ENCODE measurements around the gene TACO1. TPM values are rescaled to one million over a fixed set of nuclear protein-coding genes. Genes with fewer than 3 reads are reported as not detected.

Gene TACO1
- total and polyA plus RNA-seq, 2 of the 8 experiments (the other 6 are each of a cell fraction or from before 2014, with no cell fraction given): 19.1 to 23.6 TPM

DNA sequence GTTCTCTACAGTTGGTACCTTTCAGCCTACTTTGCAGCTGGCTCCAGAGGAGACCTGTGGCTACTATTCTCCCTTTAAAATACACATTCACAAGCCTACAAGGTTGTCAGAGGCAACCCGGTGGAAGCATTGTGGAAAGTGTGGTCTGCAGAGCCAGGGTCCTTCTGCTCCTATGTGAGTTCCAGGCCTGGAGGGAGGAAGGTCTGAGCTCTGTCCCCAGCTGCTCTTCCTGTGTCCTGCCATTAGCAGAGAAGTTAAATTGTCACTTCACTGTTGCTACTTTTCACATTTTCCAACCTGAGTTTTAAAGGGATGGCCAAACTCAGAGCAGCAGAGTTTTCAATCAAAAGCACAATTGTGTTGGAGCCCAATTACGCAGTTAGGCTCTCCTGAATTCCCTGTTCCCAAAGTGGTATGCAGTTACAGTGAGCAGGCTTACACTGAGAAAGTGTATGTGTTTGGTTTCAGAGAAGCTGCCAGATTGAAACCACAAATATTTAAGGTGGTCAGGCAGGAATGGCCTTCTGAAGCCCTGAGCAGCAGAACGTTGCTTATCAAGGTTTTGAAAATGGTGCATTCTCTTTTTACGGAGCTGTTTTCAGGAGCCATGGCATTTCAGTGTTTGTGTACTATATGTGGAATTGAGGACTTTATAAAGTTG, 46.5 kb downstream of the TACO1 start:
- H2BK120ac ChIP-seq (replicated peaks; ENCODE audit: low read depth, low read length): no peak overlapping the region
- no peak overlapping the region for H3K4me3 ChIP-seq (ENCODE audit: extremely low read depth in 1 of 4, insufficient read depth in 2 of 4, low read depth in 3 of 4, low read length in 4 of 4)
- DNase-seq (ENCODE audit: low read depth in 1 of 2, low spot score in 2 of 2) (no peak), FAIRE-seq (no peak)
- no peak overlapping the region for H3K27ac ChIP-seq (ENCODE audit: low read depth, low read length)
- H3K56ac ChIP-seq (replicated peaks; ENCODE audit: insufficient read length, low read depth, low read length): no peak overlapping the region
- H3K4ac ChIP-seq (replicated peaks; ENCODE audit: insufficient read length, low read depth, low read length): no peak overlapping the region
- H3K18ac ChIP-seq (ENCODE audit: extremely low read depth, low read length): no peak overlapping the region
- no peaks in the 10 kb centered on the region for H3K23me2 ChIP-seq (ENCODE audit: low read depth, low read length)
- peak overlapping the region; percentile 20; the same call in 1 of the 2 replicates for H2BK15ac ChIP-seq (ENCODE audit: low read length)
- no peaks in the 10 kb centered on the region for H3K9me3 ChIP-seq (ENCODE audit: insufficient read depth in 2 of 2, low read depth in 1 of 2, low read length in 1 of 2)
- peaks cover 0 to under 1% (median 0%) of the 10 kb centered on the region in 4 experiments; a peak in 1 of 8 replicates for H3K36me3 ChIP-seq (ENCODE audit: control insufficient read depth in 2 of 4, insufficient read depth in 4 of 4, low read length in 3 of 4)
- ChIA-PET CTCF (ENCODE audit: partially characterized antibody) (interaction anchor here (0.9 to 1.7 kb wide), 6 partner anchors 28 to 222 kb away, joined by 3 to 5 read pairs (median 4); no protein-coding TSS in a partner anchor), POLR2A (ENCODE audit: partially characterized antibody) (interaction anchor here (0.9 to 1.9 kb wide), 5 partner anchors 17 to 181 kb away, joined by 3 to 5 read pairs (median 3); partner anchors contain the start of gene MAP3K3)
- no peak overlapping the region for H2BK20ac ChIP-seq (ENCODE audit: low read length)
- peaks cover 0 to 12% (median 1%) of the 10 kb centered on the region in 4 experiments; a peak in 1 of 7 replicates for H3K4me1 ChIP-seq (replicated peaks in 1 of 4; ENCODE audit: control insufficient read depth in 3 of 4, insufficient read depth in 4 of 4, low read length in 3 of 4)
- no peak overlapping the region for H3K14ac ChIP-seq (ENCODE audit: insufficient read length)
- no peak overlapping the region for H2AK5ac ChIP-seq (ENCODE audit: low read depth, low read length)
- H2BK5ac ChIP-seq (ENCODE audit: low read depth, low read length): no peak overlapping the region
- H3K23ac ChIP-seq (ENCODE audit: insufficient read length): no peak overlapping the region
- WGBS, 2 experiments (ENCODE audit: extremely low coverage in 1 of 2, insufficient coverage in 1 of 2, insufficient read length in 1 of 2, insufficient replicate concordance in 2 of 2, low coverage in 1 of 2, low lambda C conversion rate in 2 of 2, missing lambda C conversion rate in 1 of 2): 80% methylated on average over 4 of the region's 4 CpGs; no CpG with 5 or more reads in 1 of the 2 experiments
- H2AFZ ChIP-seq (ENCODE audit: low read length): no peak overlapping the region
- H3K4me2 ChIP-seq (ENCODE audit: insufficient read depth in 1 of 2, low read depth in 2 of 2, low read length in 2 of 2): 0 out of 4 replicates have a peak overlapping the region, but pooled peaks of 1 of the 2 experiments have one; percentile 14
- H3K27me3 ChIP-seq (replicated peaks in 1 of 4; ENCODE audit: control insufficient read depth in 3 of 4, extremely low read depth in 1 of 4, insufficient read depth in 3 of 4, low read length in 3 of 4): no peaks in the 10 kb centered on the region
- H3K9ac ChIP-seq (replicated peaks in 1 of 4; ENCODE audit: extremely low read depth in 1 of 4, low read depth in 3 of 4, low read length in 3 of 4): no peak overlapping the region
- H3K79me2 ChIP-seq (ENCODE audit: control insufficient read depth in 1 of 2, insufficient read depth in 2 of 2, low read length in 2 of 2): no peaks in the 10 kb centered on the region
- no peak overlapping the region for H4K5ac ChIP-seq (ENCODE audit: insufficient read length, low read depth, low read length)
- H4K20me1 ChIP-seq (replicated peaks in 1 of 2; ENCODE audit: control insufficient read depth in 1 of 2, insufficient read depth in 2 of 2, low read length in 2 of 2): no peaks in the 10 kb centered on the region
- no peaks in the 10 kb centered on the region; the same call in 1 of the 2 replicates for H3K79me1 ChIP-seq (ENCODE audit: low read depth, low read length)
- H2BK12ac ChIP-seq (ENCODE audit: low read depth, low read length): no peak overlapping the region
- no peak overlapping the region for H4K8ac ChIP-seq (ENCODE audit: extremely low read depth, insufficient read depth, low read length)
- no peak overlapping the region for H4K91ac ChIP-seq (replicated peaks; ENCODE audit: insufficient read length, low read length)
- TF ChIP-seq POU5F1 (IDR thresholded peaks at IDR 0.05; ENCODE audit: low read depth, low read length) (no peak), CHD2 (IDR thresholded peaks at IDR 0.05; ENCODE audit: low read length) (no peak), ZNF274 (IDR thresholded peaks at IDR 0.05; ENCODE audit: borderline replicate concordance, extremely low read depth, low read length) (no peak), KDM4A (IDR thresholded peaks at IDR 0.05; ENCODE audit: low read depth, low read length, severe bottlenecking) (no peak), CTCF (IDR thresholded peaks at IDR 0.05; ENCODE audit: control extremely low read depth in 1 of 3, insufficient read depth in 1 of 3, low read depth in 1 of 3, low read length in 3 of 3) (no peak), SIX5 (IDR thresholded peaks at IDR 0.05; ENCODE audit: low read depth, low read length) (no peak), CREB1 (IDR thresholded peaks at IDR 0.05) (no peak), POLR2AphosphoS5 (IDR thresholded peaks at IDR 0.05; ENCODE audit: low read depth, low read length) (no peak), EZH2 (IDR thresholded peaks at IDR 0.05; ENCODE audit: low read depth, low read length, severe bottlenecking) (no peak)
- TF ChIP-seq, protein P1, sequence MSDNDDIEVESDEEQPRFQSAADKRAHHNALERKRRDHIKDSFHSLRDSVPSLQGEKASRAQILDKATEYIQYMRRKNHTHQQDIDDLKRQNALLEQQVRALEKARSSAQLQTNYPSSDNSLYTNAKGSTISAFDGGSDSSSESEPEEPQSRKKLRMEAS (IDR thresholded peaks at IDR 0.05): no peak
